GM12892 (cell line): ENCODE data around the gene NSMCE1.

Experiments
- DNase-seq: peaks from one replicate; pipeline ENCODE4 v3.0.0; 2011; ENCODE audit not compliant: insufficient read length
- FAIRE-seq: peaks from 2 replicates; lab custom pipeline; 2011; peaks lifted over from hg19 to GRCh38; lab: Jason Lieb, UNC
- POLR2A ChIP-seq: IDR thresholded peaks from 2 replicates; pipeline ENCODE4 v1.6.1; 2011; ENCODE audit warnings: low read depth, low read length, control low read depth
- POLR2AphosphoS5 ChIP-seq: IDR thresholded peaks from 2 replicates; pipeline ENCODE4 v1.6.1; 2011; ENCODE audit warnings: low read depth, low read length, control low read depth
- TAF1 ChIP-seq: IDR thresholded peaks from 2 replicates; pipeline ENCODE4 v1.6.1; 2011; ENCODE audit warnings: low read depth, mild to moderate bottlenecking, control low read depth, low read length, borderline replicate concordance

Gene NSMCE1

GRCh38 chr16:27312580-27313421 is 44.2 kb upstream of the NSMCE1 start:
- FAIRE-seq = no peak
- DNase-seq = no peak
- TF ChIP-seq POLR2A (no peak), POLR2AphosphoS5 (no peak), TAF1 (no peak)

GRCh38 chr16:27311897-27312303 is 43.3 kb upstream of the NSMCE1 start:
- DNase-seq (no peak), FAIRE-seq (no peak)

GRCh38 chr16:27311448-27311830 is 42.9 kb upstream of the NSMCE1 start:
- TF ChIP-seq POLR2AphosphoS5 = no peak
- TF ChIP-seq TAF1 = no peak
- TF ChIP-seq POLR2A = no peak
- DNase-seq (no peak), FAIRE-seq (no peak)

More at GRCh38 chr16:27311897-27312303, 43.3 kb upstream of the NSMCE1 start:
- TF ChIP-seq TAF1 (no peak), POLR2A (no peak), POLR2AphosphoS5 (no peak)

GRCh38 chr16:27310576-27311447 is 42.2 kb upstream of the NSMCE1 start:
- DNase-seq (no peak), FAIRE-seq (no peak)
- TF ChIP-seq TAF1 (no peak), POLR2AphosphoS5 (no peak)

- FAIRE-seq = no peak
- no peak for DNase-seq
- TF ChIP-seq POLR2AphosphoS5 = no peak
- no peak for TF ChIP-seq TAF1
- no peak for TF ChIP-seq POLR2A
Observed at GRCh38 chr16:27308792-27309191, 40.2 kb upstream of the NSMCE1 start.

GRCh38 chr16:27305839-27306442 is 37.4 kb upstream of the NSMCE1 start:
- DNase-seq (no peak), FAIRE-seq (peak; percentile 27)
- TF ChIP-seq TAF1 (no peak), POLR2A (no peak), POLR2AphosphoS5 (no peak)

GRCh38 chr16:27304881-27305745 is 36.5 kb upstream of the NSMCE1 start:
- DNase-seq = no peak
- no peak for FAIRE-seq

GRCh38 chr16:27304102-27304501 is 35.5 kb upstream of the NSMCE1 start:
- no peak for TF ChIP-seq POLR2AphosphoS5
- TF ChIP-seq TAF1 = no peak
- FAIRE-seq (no peak), DNase-seq (no peak)

More at GRCh38 chr16:27304881-27305745, 36.5 kb upstream of the NSMCE1 start:
- TF ChIP-seq POLR2AphosphoS5 (no peak), POLR2A (no peak), TAF1 (no peak)

- FAIRE-seq (no peak), DNase-seq (no peak)
- no peak for TF ChIP-seq POLR2AphosphoS5
- TF ChIP-seq TAF1 = no peak
Observed at GRCh38 chr16:27303256-27304100, 34.9 kb upstream of the NSMCE1 start.

- TF ChIP-seq POLR2AphosphoS5 (no peak), POLR2A (no peak), TAF1 (no peak)
- DNase-seq (no peak), FAIRE-seq (no peak)
Observed at GRCh38 chr16:27302126-27302525, 33.6 kb upstream of the NSMCE1 start.
